Fibroblast of peridontal ligament (primary cell): ENCODE data around the gene ETF1.
A peak's percentile ranks its signal among the peaks of the same experiment; 100 is the strongest.

Experiments used
- DNase-seq: peaks from one replicate; pipeline ENCODE4 v3.0.0-alpha.2; 2010; ENCODE audit errors: extremely low read depth

ETF1 gene

DNA sequence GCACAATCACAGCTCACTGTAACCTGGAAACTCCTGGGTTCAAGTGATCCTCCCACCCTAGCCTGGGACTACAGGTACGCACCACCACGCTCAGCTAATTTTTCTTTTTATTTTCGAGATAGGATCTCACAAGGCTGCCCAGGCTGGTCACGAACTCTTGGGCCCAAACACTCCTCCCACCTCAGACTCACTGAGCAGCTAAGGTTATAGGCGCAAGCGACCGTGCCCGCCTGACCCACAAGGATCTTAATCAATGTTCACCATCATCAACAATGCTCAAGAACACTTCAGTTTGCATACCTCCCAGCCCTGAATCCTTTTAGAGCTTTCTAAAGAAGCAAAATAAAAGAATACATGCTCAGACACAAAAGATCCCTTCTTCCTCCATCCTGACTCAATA lies 13.2 kb downstream of the ETF1 start:
- no peak for DNase-seq

DNA sequence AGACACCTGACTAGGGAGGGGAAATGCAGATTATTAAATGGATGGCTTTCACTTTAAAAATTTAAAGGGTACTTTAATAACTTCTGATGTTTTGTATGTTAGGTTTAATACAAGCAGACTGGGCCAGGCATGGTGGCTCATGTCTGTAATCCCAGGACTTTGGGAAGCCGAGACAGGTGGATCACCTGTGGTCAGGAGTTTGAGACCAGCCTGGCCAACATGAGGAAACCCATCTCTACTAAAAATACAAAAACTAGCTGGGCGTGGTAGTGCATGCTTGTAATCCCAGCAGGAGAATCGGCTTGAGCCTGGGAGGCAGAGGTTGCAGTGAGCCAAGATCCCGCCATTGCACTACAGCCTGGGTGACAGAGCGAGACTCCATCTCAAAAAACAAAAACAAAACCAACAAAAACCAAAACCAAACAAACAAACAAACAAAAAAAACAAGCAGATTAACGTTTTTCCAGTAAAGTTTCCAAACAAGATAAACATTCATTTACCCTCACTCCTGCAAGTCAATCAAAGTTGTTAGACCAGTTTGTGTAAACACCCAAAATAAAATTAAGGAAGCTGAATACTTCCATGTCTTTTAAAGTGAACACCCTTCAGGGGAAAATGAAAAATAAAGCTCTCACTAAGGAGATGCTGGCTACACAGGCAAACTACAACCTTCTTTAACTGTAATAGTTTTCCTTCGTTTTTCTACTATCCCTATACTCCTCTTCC lies 14.1 kb downstream of the ETF1 start:
- DNase-seq = no peak

DNA sequence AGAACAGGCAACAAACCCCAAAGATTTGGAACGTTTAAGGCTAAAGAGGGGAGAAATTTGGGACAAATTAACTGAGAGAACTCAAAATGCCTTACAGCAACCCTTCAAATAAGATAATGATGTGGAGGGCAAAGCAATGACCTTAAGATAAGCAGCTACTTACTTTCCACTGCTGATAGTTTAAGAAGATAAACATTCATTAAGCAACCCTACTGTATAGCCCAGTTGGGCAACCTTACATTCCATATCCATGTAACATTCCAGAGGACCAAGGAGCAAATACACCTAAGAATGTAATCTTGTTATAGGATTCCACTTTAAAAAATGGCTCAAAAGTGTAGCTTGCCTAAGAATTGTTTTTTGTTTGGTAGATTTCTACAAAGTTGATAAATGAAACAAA lies 14.8 kb downstream of the ETF1 start:
- DNase-seq = no peak

DNA sequence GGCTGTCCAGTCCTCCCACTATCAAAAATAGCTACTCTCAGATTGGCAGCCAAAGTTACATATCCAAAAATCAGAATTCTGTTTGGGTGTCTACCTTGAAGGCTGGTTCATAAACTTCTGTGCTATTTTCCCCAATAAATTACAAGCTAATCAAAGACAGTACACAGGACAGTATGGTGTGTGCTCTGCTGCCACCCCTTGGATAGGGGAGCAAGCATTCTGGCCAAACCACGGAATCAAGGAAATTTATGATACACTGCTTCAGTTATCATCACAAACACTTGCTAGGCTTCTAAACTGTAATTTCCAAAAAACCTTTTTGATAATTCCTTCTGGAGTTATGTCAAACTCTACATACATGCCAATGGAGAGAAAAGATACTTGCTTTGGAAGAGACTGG lies 15.9 kb downstream of the ETF1 start:
- DNase-seq = no peak

DNA sequence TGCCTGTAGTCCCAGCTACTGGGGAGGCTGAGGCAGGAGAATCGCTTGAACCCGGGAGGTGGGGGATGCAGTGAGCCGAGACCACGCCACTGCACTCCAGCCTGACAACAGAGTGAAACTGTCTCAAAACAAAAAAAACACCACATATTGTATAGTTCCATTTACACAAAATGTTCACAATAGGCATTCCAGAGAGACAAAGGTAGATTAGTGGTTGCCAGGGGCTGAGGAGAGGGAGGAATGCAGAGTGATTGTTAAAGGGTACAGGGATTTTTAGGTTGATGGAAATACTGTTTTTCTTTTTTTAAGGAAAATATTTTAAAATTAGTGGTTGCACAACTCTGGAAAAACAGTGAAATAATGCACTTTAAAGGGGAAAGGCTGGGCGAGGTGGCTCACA lies 19.6 kb downstream of the ETF1 start:
- DNase-seq = no peak

DNA sequence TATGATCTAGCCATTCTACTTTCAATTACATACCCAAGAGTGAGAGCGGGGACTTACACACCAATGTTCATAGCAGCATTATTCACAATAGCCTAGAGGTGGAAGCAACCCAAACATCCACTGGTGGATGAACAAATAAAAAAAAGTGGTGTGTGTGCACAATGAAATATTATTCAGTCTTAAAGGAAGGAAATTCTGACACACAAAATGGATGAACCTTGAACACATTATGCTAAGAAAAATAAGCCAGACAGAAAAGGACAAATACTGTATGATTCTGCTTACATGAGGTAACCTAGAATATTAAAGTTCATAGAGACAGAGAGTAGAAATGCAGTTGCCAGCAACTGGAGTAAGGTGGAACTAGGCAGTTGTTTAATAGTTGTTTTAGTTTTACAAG lies 22.1 kb downstream of the ETF1 start:
- no peak for DNase-seq

DNA sequence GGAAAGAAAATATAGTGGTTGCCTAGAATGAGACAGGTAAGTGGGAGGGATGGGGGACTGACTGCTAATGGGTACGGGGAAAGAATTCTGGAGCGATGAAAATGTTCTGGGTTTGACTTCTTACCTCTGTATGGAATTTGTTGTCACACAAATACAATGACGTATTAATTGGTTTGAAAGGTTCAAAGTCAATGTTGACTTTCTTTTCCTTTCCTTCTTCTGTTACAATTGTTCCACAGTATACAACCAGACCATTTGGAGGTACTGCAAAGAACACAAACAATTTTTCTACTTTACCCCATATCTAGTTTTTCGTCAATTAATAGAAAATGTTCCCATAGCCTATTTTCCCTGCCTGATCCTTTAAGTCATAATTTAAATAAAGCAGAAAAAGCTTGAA lies 25.6 kb downstream of the ETF1 start:
- no peak for DNase-seq

DNA sequence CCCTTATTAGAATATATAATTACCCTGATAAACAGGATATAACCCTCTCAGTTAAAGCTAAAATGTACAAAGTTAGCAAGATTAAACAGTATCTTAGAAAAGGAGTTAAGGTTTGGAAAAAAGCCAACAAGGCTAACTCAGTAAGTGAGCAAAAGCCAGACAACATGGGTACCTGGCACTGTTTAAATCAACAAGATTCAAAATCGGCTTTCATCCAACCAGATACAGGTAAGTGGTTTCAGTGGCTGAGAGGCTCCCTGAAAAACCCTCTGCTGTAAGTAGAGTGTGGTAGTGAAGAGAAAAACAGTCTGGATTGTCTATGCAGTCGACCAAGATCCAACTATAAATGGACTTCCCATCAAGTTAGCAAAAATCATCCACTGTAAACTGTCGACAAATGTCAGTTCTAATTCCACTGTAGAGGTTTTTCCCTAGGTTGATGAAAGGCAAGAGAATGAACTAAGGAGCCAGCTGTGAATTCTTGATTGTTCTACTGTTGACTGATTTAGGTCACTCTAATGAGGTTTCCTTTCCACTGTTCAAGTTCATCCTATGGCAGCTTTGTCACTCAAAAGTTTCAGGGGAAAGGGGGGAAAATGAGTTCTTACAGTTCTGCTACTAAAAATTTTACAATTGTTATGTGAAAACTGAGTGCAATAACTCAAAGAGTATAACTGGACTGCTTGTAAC lies 27.3 kb downstream of the ETF1 start:
- DNase-seq = no peak

DNA sequence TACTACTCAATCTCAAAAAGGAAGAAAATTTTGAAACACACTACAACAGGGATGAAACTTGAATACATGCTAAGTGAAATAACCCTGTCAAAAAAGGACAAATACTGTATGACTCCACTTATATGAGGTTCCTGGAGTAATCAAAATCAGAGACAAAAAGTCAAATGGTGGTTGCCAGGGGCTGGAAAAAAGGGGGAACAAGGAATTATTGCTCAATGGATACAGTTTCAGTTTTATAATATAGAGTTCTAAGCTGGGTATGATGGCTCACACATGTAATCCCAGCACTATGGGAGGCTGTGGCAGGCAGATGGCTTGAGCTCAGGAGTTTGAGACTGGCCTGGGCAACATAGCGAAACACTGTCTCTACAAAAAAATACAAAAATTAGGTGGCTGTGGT lies 29.0 kb downstream of the ETF1 start:
- DNase-seq = no peak

DNA sequence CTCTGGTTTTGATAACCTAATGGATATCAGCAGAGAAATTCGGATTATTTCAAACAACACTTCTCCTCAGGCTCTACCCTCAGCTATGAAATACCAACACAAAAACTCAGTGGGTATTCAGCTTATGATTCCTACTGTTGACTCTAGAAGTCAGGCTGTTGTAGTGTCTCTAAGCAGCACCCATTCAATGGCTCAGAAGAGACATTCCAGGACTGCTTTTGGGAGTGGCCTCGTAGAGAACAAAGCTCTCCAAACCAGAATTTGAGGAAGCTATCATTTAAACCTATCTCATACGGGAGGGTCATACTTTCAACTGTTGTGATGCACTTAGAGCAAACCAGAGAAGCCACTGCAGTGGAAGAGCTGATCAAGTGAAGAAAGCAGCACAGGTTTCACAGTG lies 34.1 kb downstream of the ETF1 start:
- no peak for DNase-seq

DNA sequence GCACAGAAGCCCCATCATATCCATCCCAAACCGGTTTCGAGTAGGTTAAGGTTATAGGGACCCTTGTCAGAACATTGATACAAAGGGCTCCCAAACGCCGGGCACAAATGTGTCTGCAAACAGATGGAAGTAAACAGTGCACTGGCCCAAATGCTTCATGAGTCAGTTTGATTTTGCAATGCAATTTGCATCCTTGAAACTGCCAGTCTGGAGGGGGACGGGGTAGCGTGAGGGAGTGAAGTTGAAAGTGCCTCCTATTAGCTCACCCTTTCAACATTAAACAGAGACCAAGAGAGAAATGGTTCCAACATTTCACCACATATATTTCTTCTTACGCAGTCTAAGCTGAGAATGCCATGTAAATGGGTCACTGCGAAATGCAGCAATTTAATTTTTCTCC lies 35.6 kb downstream of the ETF1 start:
- DNase-seq = peak; percentile 63

DNA sequence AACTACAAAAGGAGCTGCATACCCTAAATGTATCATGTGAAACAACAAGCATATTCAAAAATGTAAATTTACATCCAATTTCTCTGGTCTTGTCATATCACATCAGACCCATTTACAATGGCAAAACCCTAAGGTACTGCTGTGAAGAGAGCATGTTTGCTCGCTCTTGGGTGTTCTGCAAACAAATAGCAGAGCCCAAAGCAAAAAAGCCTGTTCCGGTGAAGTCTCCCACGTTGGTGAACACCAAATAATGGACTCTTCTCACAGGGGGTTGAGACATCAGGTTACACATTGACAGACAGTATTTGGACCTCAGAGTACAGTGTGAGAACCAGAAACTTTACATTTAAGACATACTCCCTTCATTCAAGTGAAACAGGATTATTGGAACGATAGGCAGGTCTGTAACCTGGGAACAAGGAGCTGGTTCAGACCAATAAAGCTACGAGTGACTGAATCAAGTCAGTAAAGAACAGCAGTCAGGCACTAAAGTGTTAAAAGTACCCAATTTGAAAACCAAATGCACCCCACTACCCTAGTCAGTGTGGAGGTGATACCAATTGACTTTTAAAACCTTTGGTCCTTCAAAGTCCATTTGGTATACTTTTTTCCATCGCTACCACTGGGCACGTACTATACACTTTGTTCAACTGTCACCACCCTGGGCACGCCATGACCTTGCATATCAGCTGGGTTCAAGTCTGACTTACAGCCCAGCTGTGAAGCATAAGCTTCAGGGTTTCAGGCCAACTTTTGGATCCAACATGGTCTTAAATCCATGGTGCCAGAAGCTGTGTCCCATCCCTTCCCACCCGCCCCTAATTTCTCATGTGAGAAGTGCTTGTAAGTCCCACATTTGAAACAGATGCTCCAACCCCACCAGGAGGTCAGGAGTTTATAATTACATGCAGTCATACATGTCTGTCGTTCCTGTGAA lies 36.4 kb downstream of the ETF1 start:
- DNase-seq = no peak

DNA sequence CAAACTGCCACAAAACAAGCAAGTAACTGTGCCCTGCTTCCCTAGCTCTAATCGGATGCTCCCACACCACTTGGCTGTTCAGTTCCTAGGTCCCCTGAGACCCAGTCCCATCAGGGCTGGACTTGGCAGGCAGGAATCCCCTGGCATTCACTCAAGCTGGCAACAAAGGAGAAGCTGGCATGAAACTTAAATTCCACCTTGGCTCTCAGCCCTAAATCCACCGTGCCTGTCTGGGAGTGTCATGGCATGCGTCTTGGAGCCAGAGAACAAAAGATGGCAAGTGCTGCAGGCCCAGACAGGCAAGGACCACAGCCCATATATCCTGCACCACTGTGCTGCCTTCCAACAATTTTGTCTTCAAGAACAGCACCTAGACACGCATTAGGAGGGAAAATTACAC lies 38.2 kb downstream of the ETF1 start:
- peak; percentile 35 for DNase-seq

DNA sequence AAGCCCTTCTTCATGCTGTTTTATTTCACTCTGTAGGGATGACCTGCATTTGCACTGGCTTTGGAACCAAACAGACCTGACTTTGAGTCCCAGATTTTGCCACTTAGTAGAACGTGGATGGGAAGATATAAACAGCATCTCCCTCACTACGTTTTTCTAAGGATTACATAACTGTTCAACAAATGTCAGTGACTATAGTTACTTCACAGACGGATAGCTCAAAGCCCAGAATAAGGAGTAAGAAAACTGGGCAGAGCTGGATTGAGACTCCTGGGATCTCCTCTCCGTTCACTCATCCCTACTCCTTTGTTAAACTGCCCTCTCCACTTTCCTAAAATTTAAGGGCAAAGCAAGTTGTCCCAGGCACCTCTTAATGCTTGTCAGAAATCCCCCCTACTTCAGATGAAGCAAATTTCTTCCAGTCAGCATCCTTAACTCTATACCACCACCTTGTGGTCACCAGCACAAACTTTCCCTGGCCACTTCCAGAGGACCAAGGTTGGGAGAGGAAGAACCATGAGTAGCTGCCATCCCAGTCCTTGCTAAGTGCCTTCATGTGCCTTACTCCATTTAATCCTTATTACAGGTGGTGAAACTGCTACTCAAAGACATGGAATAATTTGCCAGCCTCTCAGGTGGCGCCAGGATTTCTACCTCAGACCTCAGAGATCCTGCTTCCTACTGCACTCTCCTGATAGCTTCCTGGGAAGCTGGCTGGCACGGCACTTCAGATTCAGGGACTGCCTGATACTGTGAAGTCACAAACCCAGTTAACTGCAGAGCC lies 39.4 kb downstream of the ETF1 start:
- peak; percentile 82 for DNase-seq

DNA sequence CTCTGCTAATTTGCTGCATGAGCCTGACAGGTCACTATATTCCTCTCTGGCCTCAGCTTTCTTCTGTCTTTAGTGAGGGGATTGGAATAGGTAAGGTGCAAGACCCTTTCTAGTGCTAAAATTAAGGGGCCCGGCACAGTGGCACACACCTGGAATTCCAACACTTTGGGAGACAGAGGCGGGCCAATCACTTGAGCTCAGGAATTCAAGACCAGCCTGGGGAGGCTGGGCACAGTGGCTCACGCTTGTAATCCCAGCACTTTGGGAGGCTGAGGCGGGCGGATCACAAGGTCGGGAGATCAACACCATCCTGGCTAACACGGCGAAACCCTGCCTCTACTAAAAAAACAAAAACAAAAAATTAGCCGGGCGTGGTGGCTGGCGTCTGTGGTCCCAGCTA lies 40.5 kb downstream of the ETF1 start:
- DNase-seq = no peak

DNA sequence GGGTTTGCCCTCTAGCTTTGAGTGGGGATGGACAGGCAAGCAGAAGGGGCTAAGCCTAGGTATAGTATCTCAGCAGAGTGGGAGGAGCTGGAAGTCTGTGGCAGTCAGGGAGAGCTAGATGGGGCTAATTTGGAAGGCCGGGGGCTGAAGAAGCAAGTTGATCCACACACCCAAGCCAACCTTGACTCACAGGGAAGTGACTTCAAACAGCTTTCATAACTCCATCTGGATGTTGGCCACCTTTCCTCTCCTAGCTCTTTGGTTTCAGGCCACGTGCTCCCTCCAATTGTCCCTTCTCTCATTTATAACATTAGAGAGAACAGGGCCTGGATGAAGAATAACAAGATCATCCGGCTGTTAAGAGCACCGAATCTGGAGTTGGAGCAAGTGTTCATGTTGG lies 40.9 kb downstream of the ETF1 start:
- DNase-seq = no peak

DNA sequence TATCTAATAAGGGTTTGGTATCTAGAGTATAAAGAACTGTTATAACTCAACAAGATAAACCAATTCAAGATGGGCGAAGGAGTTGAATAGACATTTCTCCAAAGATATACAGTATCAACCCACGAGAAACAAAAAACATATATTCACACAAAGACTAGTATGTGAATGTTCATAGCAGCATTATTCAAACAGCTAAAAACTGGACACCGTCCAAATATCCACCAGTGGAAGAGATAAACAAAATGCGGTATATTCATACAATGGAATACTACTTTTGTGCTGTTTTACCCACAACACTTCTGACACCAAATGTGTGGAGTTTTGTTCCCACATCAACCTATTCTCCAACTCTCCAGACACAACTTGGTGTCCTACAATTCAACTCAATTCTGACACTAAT lies 44.7 kb downstream of the ETF1 start:
- DNase-seq = no peak

DNA sequence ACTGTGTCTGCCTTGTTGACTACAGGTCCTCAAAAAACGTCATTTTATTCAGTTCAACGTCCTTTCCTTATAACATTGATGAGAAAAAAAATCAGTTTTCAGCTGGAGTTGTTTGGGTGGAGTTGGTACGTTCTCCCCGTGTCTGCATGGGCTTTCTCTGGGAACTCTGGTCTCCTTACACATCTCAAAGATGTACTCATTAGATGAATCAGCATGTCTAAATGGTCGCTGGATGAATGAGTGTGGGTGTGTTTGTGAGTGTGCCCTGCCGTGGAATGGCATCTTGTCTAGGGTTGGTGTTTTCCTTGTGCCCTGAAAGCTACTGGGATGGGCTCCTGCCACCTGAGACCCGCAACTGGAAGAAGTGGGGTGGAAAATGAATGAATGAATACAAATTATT lies 47.7 kb downstream of the ETF1 start:
- peak; percentile 23 for DNase-seq

DNA sequence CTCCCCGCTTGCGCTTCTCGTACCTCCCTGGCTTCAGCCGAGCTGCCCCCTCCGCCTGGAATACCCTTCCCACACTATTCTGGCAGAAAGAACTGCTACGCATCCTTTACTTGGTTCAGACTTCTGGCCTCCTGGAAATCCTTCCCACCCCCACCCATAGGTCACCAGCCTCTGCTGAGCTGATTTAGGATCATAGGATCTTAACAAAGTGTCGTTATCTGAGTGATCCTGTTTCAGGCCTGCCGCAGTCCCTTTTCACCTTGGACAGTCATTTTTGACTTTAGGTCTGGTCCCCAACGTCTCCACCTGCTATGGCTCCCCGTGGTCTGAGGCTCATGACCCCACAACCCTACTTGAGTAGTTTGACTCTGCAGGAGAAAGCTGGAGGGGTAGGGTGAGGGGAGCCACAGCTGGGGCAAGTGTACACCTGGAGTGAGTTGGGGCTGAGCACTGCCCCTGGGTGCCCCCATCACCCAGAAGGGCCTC lies 50.4 kb downstream of the ETF1 start:
- no peak for DNase-seq

DNA sequence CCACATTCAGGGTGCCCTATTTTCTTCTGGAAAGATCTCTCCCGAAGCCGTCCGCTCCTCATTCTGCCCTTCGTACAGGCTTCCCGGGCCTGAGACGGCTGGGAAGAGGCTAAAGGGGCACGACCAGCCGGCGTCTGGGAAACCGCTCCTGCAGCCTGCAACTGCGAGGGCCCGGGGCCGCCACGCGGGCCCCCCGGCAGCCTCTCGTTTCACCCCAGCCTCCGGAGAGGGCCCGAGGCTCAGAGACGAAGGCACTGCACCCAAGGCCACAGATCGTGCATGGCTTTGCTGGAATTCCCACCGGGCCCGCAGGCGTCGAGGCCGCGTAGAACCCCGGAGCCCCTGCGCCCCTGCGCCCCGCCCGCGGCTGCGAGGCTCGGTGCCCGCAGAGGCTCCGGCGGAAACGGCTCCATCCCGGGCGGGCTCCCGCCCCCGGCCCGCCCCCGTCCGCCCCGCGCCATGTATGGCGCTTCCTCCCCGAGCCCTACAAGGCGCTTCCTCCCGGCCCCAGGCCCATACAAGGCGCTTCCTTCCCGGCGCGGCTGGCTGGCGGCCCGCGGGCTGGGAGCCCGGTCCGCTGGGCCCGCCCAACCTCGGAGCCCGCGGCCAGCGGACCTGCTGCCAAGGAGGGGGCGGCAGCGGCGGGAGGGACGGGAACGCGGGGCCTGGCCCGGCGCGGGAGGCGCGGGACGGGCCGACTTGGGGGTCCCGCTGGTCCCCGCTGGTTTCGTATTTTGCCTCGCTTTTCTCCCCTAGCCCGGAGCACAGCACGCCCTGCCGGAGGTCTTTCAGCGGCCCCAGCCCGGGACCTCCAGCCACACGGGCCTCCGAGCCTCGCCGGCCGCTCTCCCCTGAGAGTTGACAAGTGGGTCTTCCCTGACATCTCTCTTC lies 51.1 kb downstream of the ETF1 start:
- DNase-seq = peak; percentile 87

DNA sequence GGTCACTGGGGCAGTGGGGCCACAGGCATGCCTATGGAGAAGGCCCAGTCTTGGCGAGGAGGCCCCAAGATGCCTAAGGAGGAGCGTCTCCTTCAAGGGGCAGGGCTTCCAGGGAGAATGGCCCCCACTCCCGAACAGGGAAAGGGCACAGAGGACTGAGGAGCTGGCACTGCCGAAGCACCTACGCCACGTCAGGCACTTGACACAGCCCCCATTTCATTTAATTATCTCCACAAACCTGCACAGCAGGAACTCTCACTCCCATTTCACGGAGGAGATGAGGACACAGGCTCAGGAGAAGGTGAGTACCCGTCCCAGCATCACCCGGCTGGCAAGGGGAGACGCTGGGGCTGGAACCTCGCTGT lies 51.8 kb downstream of the ETF1 start:
- no peak for DNase-seq
